GM19193 (cell line): ENCODE data around the gene KIF26B.

Experiments
- POLR2A ChIP-seq: IDR thresholded peaks from 4 replicates; pipeline ENCODE4 v1.6.1; 2011; ENCODE audit not compliant: insufficient read depth, insufficient read length; ENCODE audit errors: extremely low read depth

Gene KIF26B

GRCh38 chr1:245693941-245694752 lies 539.4 kb downstream of the KIF26B start:
- no peak for TF ChIP-seq POLR2A

DNA sequence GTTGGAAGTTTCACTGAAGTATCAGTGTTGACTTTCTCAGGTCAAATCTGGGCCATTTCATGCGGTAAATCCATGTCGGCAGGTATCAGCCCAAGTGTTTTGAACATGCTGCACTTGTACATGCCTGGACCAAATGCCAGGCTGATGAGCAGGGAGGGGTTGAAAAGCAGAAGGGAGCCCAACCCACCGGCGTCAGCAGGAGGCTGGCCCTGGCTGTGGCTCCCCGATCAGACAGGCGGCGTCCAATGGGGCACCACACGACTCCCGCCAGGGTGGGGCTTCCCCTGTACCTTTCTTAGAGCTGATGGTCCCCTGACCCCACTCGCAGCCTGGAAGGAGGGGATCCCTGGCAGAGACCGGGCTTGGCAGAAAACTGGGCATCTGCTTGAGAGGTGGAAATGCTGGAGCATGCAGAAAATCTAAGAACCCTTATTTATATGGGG lies 540.0 kb downstream of the KIF26B start:
- TF ChIP-seq POLR2A = no peak

DNA sequence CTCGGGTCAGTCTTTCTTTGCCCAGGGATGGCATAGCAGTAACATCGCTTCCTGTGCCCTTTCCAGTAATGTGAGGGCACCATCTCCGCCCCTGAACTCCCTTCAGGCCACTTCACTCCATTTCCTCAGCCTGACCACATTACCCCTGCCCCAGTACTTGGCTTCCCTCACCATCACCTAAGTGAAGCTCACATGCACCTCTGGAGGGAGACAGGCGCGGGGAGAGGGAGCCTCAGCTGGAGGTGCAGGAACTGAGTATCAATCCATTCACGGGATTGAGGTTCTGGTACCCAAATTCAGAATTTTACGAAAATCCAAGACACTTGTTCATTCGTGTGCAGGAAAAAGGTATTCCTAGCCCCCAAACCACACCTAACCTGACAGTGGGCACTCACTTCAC lies 540.4 kb downstream of the KIF26B start:
- no peak for TF ChIP-seq POLR2A

- no peak for TF ChIP-seq POLR2A
Measured at GRCh38 chr1:245698116-245698515, 543.3 kb downstream of the KIF26B start.

- TF ChIP-seq POLR2A = no peak
Measured at GRCh38 chr1:245698860-245699259, 544.1 kb downstream of the KIF26B start.

DNA sequence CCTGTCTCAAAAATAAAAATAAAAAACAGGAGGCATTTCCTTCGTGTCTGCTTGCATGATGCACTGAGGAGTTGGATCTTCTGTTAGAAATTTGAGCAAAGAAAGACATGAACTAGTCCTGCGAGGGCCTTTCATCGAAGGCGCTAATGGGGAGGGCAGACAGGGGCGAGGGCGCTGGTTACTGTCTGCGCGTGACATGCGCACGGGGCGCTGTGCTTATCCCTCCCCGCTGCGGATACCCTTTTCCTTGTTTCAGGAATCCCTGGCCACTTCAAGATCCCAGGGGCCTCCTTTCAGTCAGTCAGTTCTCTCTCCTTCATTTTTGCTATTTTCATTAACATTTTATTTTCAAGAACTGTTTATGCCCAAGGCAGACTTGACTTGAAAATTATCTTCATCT lies 545.8 kb downstream of the KIF26B start:
- TF ChIP-seq POLR2A = no peak

GRCh38 chr1:245701631-245702030 lies 546.8 kb downstream of the KIF26B start:
- TF ChIP-seq POLR2A = no peak

DNA sequence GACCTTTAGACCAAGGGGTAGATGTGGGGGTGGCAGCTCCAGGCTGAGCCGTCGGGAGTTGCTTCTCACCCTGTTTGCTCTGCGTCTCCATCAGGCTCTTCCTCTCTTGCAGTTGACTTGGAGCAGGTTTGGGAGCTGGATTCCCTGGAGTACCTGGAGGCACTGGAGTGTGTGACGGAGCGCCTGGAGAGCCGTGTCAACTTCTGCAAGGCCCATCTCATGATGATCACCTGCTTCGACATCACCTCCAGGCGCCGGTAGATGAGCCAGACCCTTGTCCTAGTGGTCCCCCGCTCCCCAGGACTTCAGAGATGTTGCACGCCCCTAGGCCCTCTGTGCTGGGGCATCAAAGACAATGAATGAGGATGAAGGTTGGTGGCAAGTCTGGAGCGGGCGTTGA lies 547.6 kb downstream of the KIF26B start:
- TF ChIP-seq POLR2A = no peak

GRCh38 chr1:245704341-245704740 lies 549.6 kb downstream of the KIF26B start:
- TF ChIP-seq POLR2A = no peak

- no peak for TF ChIP-seq POLR2A
Measured at GRCh38 chr1:245704765-245705164, 550.0 kb downstream of the KIF26B start.

GRCh38 chr1:245707941-245708340 lies 553.2 kb downstream of the KIF26B start:
- TF ChIP-seq POLR2A = no peak

DNA sequence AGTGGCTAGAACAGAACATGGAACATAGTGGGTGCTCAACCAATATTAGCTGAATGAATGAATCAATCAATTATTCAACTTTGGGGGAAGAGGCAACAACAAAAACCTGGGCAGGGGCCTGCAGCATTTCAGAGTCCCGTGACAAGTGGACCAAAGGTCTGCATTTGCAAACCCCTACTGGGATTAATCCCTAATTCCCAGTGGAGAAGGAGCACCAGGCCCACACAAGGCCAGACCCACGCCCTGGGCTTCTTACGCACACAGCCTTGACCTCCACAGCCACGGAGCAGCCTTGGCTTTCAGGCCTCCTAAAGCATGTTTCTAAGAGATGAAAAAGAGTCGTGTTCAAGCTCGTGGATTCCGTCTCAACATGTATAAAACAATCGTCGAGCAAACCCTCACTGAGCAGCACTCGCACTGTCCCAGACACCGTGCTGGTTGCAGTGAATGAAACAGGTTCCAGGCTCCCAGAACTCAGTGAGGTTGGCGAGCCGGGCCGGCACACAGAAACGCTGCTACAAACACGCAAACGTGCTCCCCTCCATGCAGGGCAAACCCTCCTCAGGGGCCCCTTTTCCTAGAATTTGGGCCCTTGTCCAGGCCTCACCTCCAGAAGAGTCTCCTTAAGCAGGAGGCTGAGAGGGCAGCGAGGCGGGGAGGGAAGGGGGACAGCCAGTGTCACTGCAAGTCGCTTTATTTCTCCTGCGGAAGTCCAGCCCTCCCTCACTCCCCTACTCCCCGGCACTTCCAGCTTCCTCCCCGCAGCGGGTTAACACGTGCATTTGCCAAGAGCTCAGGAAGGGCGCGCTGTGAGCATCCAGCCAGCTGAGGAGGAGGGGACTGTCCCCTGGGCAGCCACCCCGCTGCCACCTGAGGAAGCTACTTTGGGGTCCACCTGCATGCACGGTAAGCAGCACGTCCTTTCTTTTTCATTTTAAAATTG lies 556.4 kb downstream of the KIF26B start:
- TF ChIP-seq POLR2A = no peak

- no peak for TF ChIP-seq POLR2A
Measured at GRCh38 chr1:245715291-245715701, 560.5 kb downstream of the KIF26B start.

DNA sequence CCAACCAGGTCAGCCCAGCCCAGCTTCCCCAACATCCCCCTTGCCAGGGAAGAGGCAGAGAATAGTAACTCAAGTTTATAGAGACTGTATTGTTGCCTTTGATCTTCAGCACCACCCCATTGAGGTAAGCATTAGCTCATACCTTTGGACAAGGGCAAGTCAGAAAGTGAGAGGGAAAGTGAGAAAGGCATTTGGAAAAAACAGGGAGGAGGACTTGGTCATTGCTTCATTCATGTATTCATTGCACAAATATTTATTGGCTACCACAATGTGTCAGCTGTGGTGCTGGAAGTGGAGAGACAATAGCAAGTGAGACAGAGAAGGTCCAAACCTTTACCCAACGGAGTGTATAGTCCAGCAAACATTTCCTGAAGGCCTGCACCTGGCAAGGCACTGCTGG lies 561.2 kb downstream of the KIF26B start:
- TF ChIP-seq POLR2A = no peak

GRCh38 chr1:245716561-245716960 lies 561.8 kb downstream of the KIF26B start:
- no peak for TF ChIP-seq POLR2A
